Activated CD8-positive, alpha-beta memory T cell treated with anti-CD3 and anti-CD28 coated beads for 36 hours (primary cell): ENCODE measurements around the gene RIPPLY2. TPM values are rescaled to one million over a fixed set of nuclear protein-coding genes. Genes with fewer than 3 reads are reported as not detected.
"Not testable (repeated sequence)": the region's sequence is repeated elsewhere in the genome, so short reads cannot be mapped to it uniquely, and the experiment has no call there.

ENCODE experiments used
- CTCF ChIA-PET: fragments of 350-600 bp; sonication (Branson Sonifier 250); formaldehyde crosslinking; loops from one replicate; lab custom pipeline; 2021; ENCODE audit warnings: antibody characterized with exemption; lab: Charles Lee
- POLR2A ChIA-PET: fragments of 350-600 bp; sonication (Branson Sonifier 250); formaldehyde crosslinking; loops from one replicate; lab custom pipeline; 2021; ENCODE audit warnings: antibody characterized with exemption; lab: Charles Lee
- total RNA-seq, 2 experiments: library from RNA; stranded (reverse); gene quantifications; one replicate each; pipeline ENCODE4 v1.2.3, GENCODE V29; 2021

The RIPPLY2 gene
- total RNA-seq, 2 experiments from 2014 or later = not detected

GRCh38 chr6:83891586-83891985 lies 38.4 kb downstream of the RIPPLY2 start:
- ChIA-PET POLR2A (no interaction called here), CTCF (no interaction called here)

GRCh38 chr6:83893024-83893423 lies 39.9 kb downstream of the RIPPLY2 start:
- ChIA-PET CTCF (no interaction called here), POLR2A (no interaction called here)

GRCh38 chr6:83897094-83897493 lies 43.9 kb downstream of the RIPPLY2 start:
- CTCF ChIA-PET, POLR2A ChIA-PET: not testable (repeated sequence)

- POLR2A ChIA-PET = no interaction called here
- CTCF ChIA-PET = no interaction called here
Observed at GRCh38 chr6:83901624-83902023, 48.5 kb downstream of the RIPPLY2 start.

DNA sequence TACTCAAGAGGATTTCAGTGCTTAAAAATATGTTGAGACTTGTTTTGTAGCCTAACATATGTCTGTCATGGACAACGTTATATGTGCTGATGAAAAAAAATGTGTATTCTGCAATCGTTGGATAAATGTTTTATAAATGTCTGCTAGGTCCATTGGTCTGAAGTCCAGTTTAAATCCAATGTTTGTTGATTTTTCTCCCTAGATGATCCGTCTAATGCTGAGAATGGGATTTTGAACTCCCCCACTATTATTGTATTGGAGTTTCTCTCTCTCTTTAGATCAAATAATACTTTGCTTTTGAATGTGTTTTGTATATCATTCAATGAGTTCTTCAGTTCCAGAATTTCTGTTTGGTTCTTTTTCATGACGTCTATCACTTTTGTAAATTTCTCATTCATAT lies 51.2 kb downstream of the RIPPLY2 start:
- ChIA-PET POLR2A (no interaction called here), CTCF (no interaction called here)

DNA sequence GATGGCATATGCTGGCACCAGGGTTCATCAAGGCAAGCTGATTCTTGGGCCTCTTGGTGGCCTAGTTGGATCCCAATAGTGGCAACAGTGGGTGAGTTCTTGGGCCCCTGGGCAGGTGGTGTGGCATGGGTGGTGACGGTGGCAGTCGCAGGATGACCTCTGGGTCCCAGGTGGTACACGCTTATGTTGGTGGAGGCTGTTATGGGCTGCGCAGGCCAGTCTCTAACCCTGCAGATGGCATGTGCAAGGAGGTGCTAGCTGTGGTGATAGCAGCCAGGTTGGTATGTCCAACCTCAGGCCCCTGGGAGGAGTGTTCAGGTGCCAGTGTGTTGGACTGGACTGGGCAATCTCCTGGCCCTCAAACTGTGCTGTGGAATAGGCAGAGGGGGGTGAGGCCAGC lies 52.5 kb downstream of the RIPPLY2 start:
- POLR2A ChIA-PET = no interaction called here
- CTCF ChIA-PET = no interaction called here

Other genes with a start within 250 kb of the RIPPLY2 start
- not detected for gene SNAP91, start 144.3 kb upstream of the RIPPLY2 start, total RNA-seq
- gene CYB5R4, start 6.3 kb downstream of the RIPPLY2 start, total RNA-seq = 10 to 100 TPM; 30.3 to 30.7 TPM
- not detected for gene MRAP2, start 180.4 kb downstream of the RIPPLY2 start, total RNA-seq